Measurements from ENCODE around the gene NEURL3. TPM values are rescaled to one million over a fixed set of nuclear protein-coding genes. Genes with fewer than 3 reads are reported as not detected.

Gene NEURL3
- total and polyA plus RNA-seq, 2 donors (not counting 3 experiments of a cell fraction or from before 2014, with no cell fraction given) = not detected

GRCh38 chr2:96525211-96525507, 20.0 kb upstream of the NEURL3 start:
- H2AFZ ChIP-seq (ENCODE audit: low read depth, low read length) = no peak overlapping the region
- H3K79me2 ChIP-seq (ENCODE audit: control insufficient read depth, insufficient read depth, low read length) = no peaks in the 10 kb centered on the region
- H3K27me3 ChIP-seq (ENCODE audit: control insufficient read depth in 2 of 2, insufficient read depth in 2 of 2, low read length in 2 of 2) = no peaks in the 10 kb centered on the region
- TF ChIP-seq POLR2AphosphoS5 (IDR thresholded peaks at IDR 0.05; ENCODE audit: insufficient read depth, low read depth, low read length) = no peak
- intact Hi-C loops (cut with micrococcal nuclease) = loop anchor here (5.0 kb wide), 1 partner anchor 217 kb away; the partner anchor contains the start of gene LMAN2L
- BruUV-seq (replicated peaks) = no TSS peak
- ChIA-PET POLR2A (no interaction called here), CTCF (interaction anchor here (1.3 to 2.3 kb wide), 2 partner anchors 8 to 29 kb away, joined by 5 to 6 read pairs; no protein-coding TSS in a partner anchor)
- H3K9ac ChIP-seq (replicated peaks; ENCODE audit: extremely low read depth, insufficient read depth, low read length) = no peak overlapping the region
- H3K36me3 ChIP-seq (ENCODE audit: control insufficient read depth in 2 of 2, extremely low read depth in 1 of 2, insufficient read depth in 2 of 2, low read length in 2 of 2) = no peaks in the 10 kb centered on the region
- no peaks in the 10 kb centered on the region for H3K9me1 ChIP-seq (replicated peaks; ENCODE audit: control insufficient read depth, extremely low read depth, insufficient read depth, low read length)
- FAIRE-seq (no peak), DNase-seq (ENCODE audit: low read depth, low spot score) (no peak)
- dilution Hi-C loops (cut with MboI; ENCODE audit: extremely low pct_ligation_motif_present, low sequenced_read_pairs) = no loop called here
- no peaks in the 10 kb centered on the region for H4K20me1 ChIP-seq (replicated peaks; ENCODE audit: control insufficient read depth, extremely low read depth, insufficient read depth, low read length)
- no peak overlapping the region for H3K4me3 ChIP-seq (replicated peaks in 1 of 3; ENCODE audit: insufficient read depth in 1 of 3, low read depth in 1 of 3, low read length in 3 of 3)
- H3K27ac ChIP-seq (ENCODE audit: insufficient read depth, low read depth, low read length) = no peak overlapping the region
- no peak overlapping the region for H3K4me2 ChIP-seq (ENCODE audit: insufficient read depth, low read length)
- H3K9me3 ChIP-seq (replicated peaks; ENCODE audit: control insufficient read depth, insufficient read depth, low read length) = no peaks in the 10 kb centered on the region
- H3K4me1 ChIP-seq (ENCODE audit: control insufficient read depth, extremely low read depth, insufficient read depth, low read length) = peaks cover 17% of the 10 kb centered on the region

GRCh38 chr2:96524482-96525210, 19.5 kb upstream of the NEURL3 start:
- CTCF ChIA-PET = interaction anchor here (1.3 kb wide), 1 partner anchor 30 kb away, joined by 5 read pairs; no protein-coding TSS in a partner anchor
- Histone ChIP-seq H3K4me3 (replicated peaks in 1 of 3; ENCODE audit: insufficient read depth in 1 of 3, low read depth in 1 of 3, low read length in 3 of 3) (no peak overlapping the region), H3K4me1 (ENCODE audit: control insufficient read depth, extremely low read depth, insufficient read depth, low read length) (peaks cover 15% of the 10 kb centered on the region), H2AFZ (ENCODE audit: low read depth, low read length) (no peak overlapping the region), H4K20me1 (replicated peaks; ENCODE audit: control insufficient read depth, extremely low read depth, insufficient read depth, low read length) (no peaks in the 10 kb centered on the region), H3K9ac (replicated peaks; ENCODE audit: extremely low read depth, insufficient read depth, low read length) (no peak overlapping the region), H3K27me3 (ENCODE audit: control insufficient read depth in 2 of 2, insufficient read depth in 2 of 2, low read length in 2 of 2) (no peaks in the 10 kb centered on the region), H3K36me3 (ENCODE audit: control insufficient read depth in 2 of 2, extremely low read depth in 1 of 2, insufficient read depth in 2 of 2, low read length in 2 of 2) (no peaks in the 10 kb centered on the region), H3K27ac (ENCODE audit: insufficient read depth, low read depth, low read length) (no peak overlapping the region), H3K79me2 (ENCODE audit: control insufficient read depth, insufficient read depth, low read length) (no peaks in the 10 kb centered on the region), H3K9me3 (replicated peaks; ENCODE audit: control insufficient read depth, insufficient read depth, low read length) (no peaks in the 10 kb centered on the region), H3K4me2 (ENCODE audit: insufficient read depth, low read length) (no peak overlapping the region), H3K9me1 (replicated peaks; ENCODE audit: control insufficient read depth, extremely low read depth, insufficient read depth, low read length) (no peaks in the 10 kb centered on the region)
- FAIRE-seq = no peak
- POLR2A ChIA-PET = no interaction called here
- BruUV-seq (replicated peaks) = no TSS peak
- intact Hi-C loops (cut with micrococcal nuclease) = loop anchor here (5.0 kb wide), 1 partner anchor 218 kb away; the partner anchor contains the start of gene LMAN2L
- dilution Hi-C loops (cut with MboI; ENCODE audit: extremely low pct_ligation_motif_present, low sequenced_read_pairs) = no loop called here
- TF ChIP-seq CTCF (IDR thresholded peaks at IDR 0.05; ENCODE audit: extremely low read depth in 1 of 2, insufficient read depth in 1 of 2, low read depth in 1 of 2, low read length in 2 of 2) (no peak), MAX (IDR thresholded peaks at IDR 0.05; ENCODE audit: insufficient read depth, insufficient read length) (no peak)
- DNase-seq (ENCODE audit: low read depth, low spot score) = no peak

Measured in endothelial cell of umbilical vein (primary cell).